B cell (primary cell): ENCODE data around the gene ZYG11A.

Experiments
- CTCF ChIP-seq: fragments of 200-600 bp; IDR thresholded peaks from one replicate; pipeline ENCODE4 v1.8.0; 2022; ENCODE audit warnings: antibody characterized with exemption, mild to moderate bottlenecking
- EZH2 ChIP-seq: IDR thresholded peaks from 2 replicates; pipeline ENCODE4 v1.6.1; 2012; ENCODE audit warnings: borderline replicate concordance, low read depth, mild to moderate bottlenecking, moderate library complexity, low read length; ENCODE audit not compliant: insufficient read depth, poor library complexity, severe bottlenecking

GRCh38 chr1:52798331-52798730, 44.2 kb upstream of the ZYG11A start:
- no peak for TF ChIP-seq CTCF
- TF ChIP-seq EZH2 = no peak
